Activated CD8-positive, alpha-beta T cell treated with anti-CD3 and anti-CD28 coated beads, Interleukin-2, amount 10 ng/mL, durations not matched to agents 7 days and 5 days (primary cell): ENCODE measurements around the gene STXBP2. TPM values are rescaled to one million over a fixed set of nuclear protein-coding genes. Genes with fewer than 3 reads are reported as not detected.
A peak's percentile ranks its signal among the peaks of the same experiment; 100 is the strongest.

ENCODE experiments used
- ATAC-seq: fragments of 150-1000 bp; cut with Tn5 transposase; one replicate; pipeline ENCODE4 v1.10.0; 2021; ENCODE audit warnings: moderate library complexity
- CTCF ChIA-PET: fragments of 350-600 bp; sonication (Branson Sonifier 250); formaldehyde crosslinking; loops from one replicate; lab custom pipeline; 2021; ENCODE audit warnings: antibody characterized with exemption; lab: Charles Lee
- POLR2A ChIA-PET: fragments of 350-600 bp; sonication (Branson Sonifier 250); formaldehyde crosslinking; loops from one replicate; lab custom pipeline; 2021; ENCODE audit warnings: antibody characterized with exemption; lab: Charles Lee
- DNase-seq: peaks from one replicate; pipeline ENCODE4 v3.0.0-alpha.2; 2020
- H3K27ac Mint-ChIP-seq: one replicate; pipeline ENCODE4 v1.8.0; 2021; ENCODE audit warnings: mild to moderate bottlenecking, mixed read lengths
- H3K27me3 Mint-ChIP-seq: one replicate; pipeline ENCODE4 v1.8.0; 2021; ENCODE audit warnings: low read depth, mixed read lengths
- H3K36me3 Mint-ChIP-seq: one replicate; pipeline ENCODE4 v1.8.0; 2021; ENCODE audit warnings: low read depth, mixed read lengths
- H3K4me1 Mint-ChIP-seq: one replicate; pipeline ENCODE4 v1.8.0; 2021; ENCODE audit warnings: low read depth, mixed read lengths
- H3K4me3 Mint-ChIP-seq: one replicate; pipeline ENCODE4 v1.8.0; 2021; ENCODE audit warnings: mild to moderate bottlenecking, mixed read lengths
- H3K9me3 Mint-ChIP-seq: one replicate; pipeline ENCODE4 v1.8.0; 2022; ENCODE audit warnings: mixed read lengths; ENCODE audit not compliant: insufficient read depth
- total RNA-seq, 2 experiments: library from RNA; stranded (reverse); gene quantifications; one replicate each; pipeline ENCODE4 v1.2.3, GENCODE V29; 2021

STXBP2 gene
- total RNA-seq, 2 experiments from 2014 or later: 162 to 168 TPM

- H3K27ac Mint-ChIP-seq: no peak overlapping the region
- ChIA-PET CTCF (interaction anchor here (0.6 to 2.2 kb wide), 3 partner anchors 22 to 75 kb away, joined by 3 to 9 read pairs (median 3); partner anchors contain the start of gene TRAPPC5), POLR2A (interaction anchor here (0.6 kb wide), 1 partner anchor 32 kb away, joined by 3 read pairs; no protein-coding TSS in a partner anchor)
- H3K4me1 Mint-ChIP-seq: peaks cover 7% of the 10 kb centered on the region
- ATAC-seq (peak; percentile 70), DNase-seq (peak; percentile 42)
- H3K27me3 Mint-ChIP-seq: peaks cover 6% of the 10 kb centered on the region
- H3K9me3 Mint-ChIP-seq: no peaks in the 10 kb centered on the region
- H3K36me3 Mint-ChIP-seq: no peaks in the 10 kb centered on the region
- no peak overlapping the region for H3K4me3 Mint-ChIP-seq
These were observed 31.3 kb upstream of the STXBP2 start for GRCh38 chr19:7605490-7606222.

GRCh38 chr19:7606289-7606688, 30.6 kb upstream of the STXBP2 start:
- peaks cover 7% of the 10 kb centered on the region for H3K4me1 Mint-ChIP-seq
- ChIA-PET CTCF (interaction anchor here (2.2 kb wide), 1 partner anchor 38 kb away, joined by 9 read pairs; no protein-coding TSS in a partner anchor), POLR2A (no interaction called here)
- H3K27me3 Mint-ChIP-seq: peaks cover 6% of the 10 kb centered on the region
- DNase-seq: no peak
- ATAC-seq: no peak
- H3K27ac Mint-ChIP-seq: no peak overlapping the region
- no peak overlapping the region for H3K4me3 Mint-ChIP-seq
- H3K9me3 Mint-ChIP-seq: no peaks in the 10 kb centered on the region
- H3K36me3 Mint-ChIP-seq: no peaks in the 10 kb centered on the region

- POLR2A ChIA-PET: no interaction called here
- ATAC-seq (no peak), DNase-seq (no peak)
- H3K27me3 Mint-ChIP-seq: peaks cover 2% of the 10 kb centered on the region
- no peak overlapping the region for H3K27ac Mint-ChIP-seq
- no peaks in the 10 kb centered on the region for H3K9me3 Mint-ChIP-seq
- H3K4me1 Mint-ChIP-seq: peaks cover 7% of the 10 kb centered on the region
- H3K4me3 Mint-ChIP-seq: no peak overlapping the region
- no peaks in the 10 kb centered on the region for H3K36me3 Mint-ChIP-seq
- CTCF ChIA-PET: no interaction called here
These were observed 29.6 kb upstream of the STXBP2 start for GRCh38 chr19:7607212-7607873.

GRCh38 chr19:7607874-7608560, 28.9 kb upstream of the STXBP2 start:
- Mint-ChIP-seq H3K36me3 (no peaks in the 10 kb centered on the region), H3K27ac (no peak overlapping the region), H3K9me3 (no peaks in the 10 kb centered on the region), H3K4me3 (no peak overlapping the region), H3K4me1 (peaks cover 7% of the 10 kb centered on the region), H3K27me3 (peaks cover 2% of the 10 kb centered on the region)
- CTCF ChIA-PET: interaction anchor here (1.4 kb wide), 1 partner anchor 73 kb away, joined by 3 read pairs; the partner anchor contains the start of gene TRAPPC5
- POLR2A ChIA-PET: no interaction called here
- DNase-seq (no peak), ATAC-seq (no peak)

- H3K4me3 Mint-ChIP-seq: no peak overlapping the region
- ATAC-seq (no peak), DNase-seq (no peak)
- H3K36me3 Mint-ChIP-seq: no peaks in the 10 kb centered on the region
- CTCF ChIA-PET: no interaction called here
- peaks cover 7% of the 10 kb centered on the region for H3K4me1 Mint-ChIP-seq
- POLR2A ChIA-PET: no interaction called here
- H3K9me3 Mint-ChIP-seq: no peaks in the 10 kb centered on the region
- no peaks in the 10 kb centered on the region for H3K27me3 Mint-ChIP-seq
- H3K27ac Mint-ChIP-seq: no peak overlapping the region
These were observed 26.2 kb upstream of the STXBP2 start for GRCh38 chr19:7610491-7611240.

- Mint-ChIP-seq H3K4me3 (no peak overlapping the region), H3K36me3 (peaks cover 3% of the 10 kb centered on the region), H3K27ac (no peak overlapping the region), H3K4me1 (peaks cover 5% of the 10 kb centered on the region), H3K27me3 (no peaks in the 10 kb centered on the region), H3K9me3 (no peaks in the 10 kb centered on the region)
- POLR2A ChIA-PET: no interaction called here
- DNase-seq (no peak), ATAC-seq (no peak)
- CTCF ChIA-PET: no interaction called here
These were observed 25.2 kb upstream of the STXBP2 start for GRCh38 chr19:7611541-7612279.

GRCh38 chr19:7612282-7613274, 24.3 kb upstream of the STXBP2 start:
- Mint-ChIP-seq H3K36me3 (peaks cover 3% of the 10 kb centered on the region), H3K9me3 (no peaks in the 10 kb centered on the region), H3K27me3 (no peaks in the 10 kb centered on the region), H3K27ac (no peak overlapping the region), H3K4me1 (no peaks in the 10 kb centered on the region), H3K4me3 (no peak overlapping the region)
- POLR2A ChIA-PET: interaction anchor here (0.5 kb wide), 1 partner anchor 36 kb away, joined by 4 read pairs; no protein-coding TSS in a partner anchor
- CTCF ChIA-PET: no interaction called here
- DNase-seq (no peak), ATAC-seq (no peak)

- Mint-ChIP-seq H3K36me3 (peaks cover 12% of the 10 kb centered on the region), H3K4me3 (no peak overlapping the region), H3K9me3 (no peaks in the 10 kb centered on the region), H3K4me1 (no peaks in the 10 kb centered on the region), H3K27ac (no peak overlapping the region), H3K27me3 (no peaks in the 10 kb centered on the region)
- POLR2A ChIA-PET: interaction anchor here (1.1 kb wide), 1 partner anchor 15 kb away, joined by 6 read pairs; the partner anchor contains the start of gene PET100
- DNase-seq (no peak), ATAC-seq (no peak)
- CTCF ChIA-PET: interaction anchor here (1.0 kb wide), 1 partner anchor 47 kb away, joined by 3 read pairs; no protein-coding TSS in a partner anchor
These were observed 21.8 kb upstream of the STXBP2 start for GRCh38 chr19:7614859-7615741.

- Mint-ChIP-seq H3K27me3 (no peaks in the 10 kb centered on the region), H3K36me3 (peaks cover 20% of the 10 kb centered on the region), H3K9me3 (no peaks in the 10 kb centered on the region), H3K4me1 (no peaks in the 10 kb centered on the region), H3K4me3 (no peak overlapping the region), H3K27ac (no peak overlapping the region)
- ChIA-PET CTCF (interaction anchor here (1.2 kb wide), 1 partner anchor 49 kb away, joined by 3 read pairs; no protein-coding TSS in a partner anchor), POLR2A (no interaction called here)
- DNase-seq: no peak
- no peak for ATAC-seq
These were observed 19.7 kb upstream of the STXBP2 start for GRCh38 chr19:7617172-7617571.
